NCI-H2081 treated with DMSO at 0.1 percent for 48 hours (cell line): Measurements from ENCODE around the gene SH2D2A.

Experiments
- DNase-seq: peaks from one replicate; lab custom pipeline; 2025; lab: John Stamatoyannopoulos, UW

The SH2D2A gene

GRCh38 chr1:156803086-156803851 lies 13.4 kb downstream of the SH2D2A start:
- DNase-seq = no peak

GRCh38 chr1:156802421-156802935 lies 14.2 kb downstream of the SH2D2A start:
- no peak for DNase-seq

- no peak for DNase-seq
Observed at GRCh38 chr1:156801409-156802121, 15.1 kb downstream of the SH2D2A start.

GRCh38 chr1:156797212-156797871 lies 19.3 kb downstream of the SH2D2A start:
- no peak for DNase-seq

GRCh38 chr1:156796340-156797097 lies 20.1 kb downstream of the SH2D2A start:
- DNase-seq = no peak

- DNase-seq = no peak
Observed at GRCh38 chr1:156795787-156796186, 20.9 kb downstream of the SH2D2A start.

GRCh38 chr1:156795374-156795733 lies 21.3 kb downstream of the SH2D2A start:
- DNase-seq = no peak

- no peak for DNase-seq
Observed at GRCh38 chr1:156794506-156795373, 21.9 kb downstream of the SH2D2A start.

- DNase-seq = no peak
Observed at GRCh38 chr1:156789621-156790318, 26.9 kb downstream of the SH2D2A start.

- DNase-seq = no peak
Observed at GRCh38 chr1:156788136-156788535, 28.5 kb downstream of the SH2D2A start.

- no peak for DNase-seq
Observed at GRCh38 chr1:156786640-156787039, 30.0 kb downstream of the SH2D2A start.

- no peak for DNase-seq
Observed at GRCh38 chr1:156785458-156785857, 31.2 kb downstream of the SH2D2A start.

GRCh38 chr1:156781585-156782186 lies 35.0 kb downstream of the SH2D2A start:
- DNase-seq = no peak

- DNase-seq = no peak
Observed at GRCh38 chr1:156777573-156777972, 39.1 kb downstream of the SH2D2A start.

GRCh38 chr1:156776942-156777341 lies 39.7 kb downstream of the SH2D2A start:
- DNase-seq = no peak

GRCh38 chr1:156775799-156776198 lies 40.8 kb downstream of the SH2D2A start:
- DNase-seq = no peak

- DNase-seq = no peak
Observed at GRCh38 chr1:156773607-156774006, 43.0 kb downstream of the SH2D2A start.

GRCh38 chr1:156772728-156773497 lies 43.7 kb downstream of the SH2D2A start:
- DNase-seq = no peak

GRCh38 chr1:156772222-156772621 lies 44.4 kb downstream of the SH2D2A start:
- no peak for DNase-seq
